IPS DF 4.7 (cell line): ENCODE results near the gene RBM47.

ENCODE experiments used
- DNase-seq: peaks from one replicate; pipeline ENCODE4 v3.0.0-alpha.2; 2013; ENCODE audit warnings: low spot score; ENCODE audit errors: extremely low read depth

RBM47 gene

GRCh38 chr4:40500781-40501180, 128.9 kb downstream of the RBM47 start:
- DNase-seq, result no peak

- no peak for DNase-seq
These were observed 136.5 kb downstream of the RBM47 start for GRCh38 chr4:40493160-40493559.

- no peak for DNase-seq
These were observed 137.0 kb downstream of the RBM47 start for GRCh38 chr4:40492691-40493090.

DNA sequence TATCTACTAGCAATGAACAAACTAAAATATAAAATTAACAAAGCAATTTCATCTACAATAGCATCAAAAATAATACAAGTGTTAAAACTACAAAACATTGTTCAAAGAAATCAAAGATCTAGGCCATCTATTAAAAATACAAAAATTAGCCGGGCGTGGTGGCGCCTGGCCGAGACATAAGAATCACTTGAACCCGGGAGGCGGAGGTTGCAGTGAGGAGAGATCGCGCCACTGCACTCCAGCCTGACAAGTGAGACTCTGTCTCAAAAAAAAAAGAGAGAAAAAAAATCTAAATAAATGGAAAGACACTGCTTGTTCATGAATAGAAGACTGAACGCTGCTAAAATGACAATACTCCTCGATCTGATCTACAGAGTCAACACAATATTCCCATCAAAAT, 139.2 kb downstream of the RBM47 start:
- DNase-seq, result no peak

GRCh38 chr4:40489961-40490360, 139.7 kb downstream of the RBM47 start:
- no peak for DNase-seq

GRCh38 chr4:40486534-40486933, 143.1 kb downstream of the RBM47 start:
- DNase-seq, result no peak

DNA sequence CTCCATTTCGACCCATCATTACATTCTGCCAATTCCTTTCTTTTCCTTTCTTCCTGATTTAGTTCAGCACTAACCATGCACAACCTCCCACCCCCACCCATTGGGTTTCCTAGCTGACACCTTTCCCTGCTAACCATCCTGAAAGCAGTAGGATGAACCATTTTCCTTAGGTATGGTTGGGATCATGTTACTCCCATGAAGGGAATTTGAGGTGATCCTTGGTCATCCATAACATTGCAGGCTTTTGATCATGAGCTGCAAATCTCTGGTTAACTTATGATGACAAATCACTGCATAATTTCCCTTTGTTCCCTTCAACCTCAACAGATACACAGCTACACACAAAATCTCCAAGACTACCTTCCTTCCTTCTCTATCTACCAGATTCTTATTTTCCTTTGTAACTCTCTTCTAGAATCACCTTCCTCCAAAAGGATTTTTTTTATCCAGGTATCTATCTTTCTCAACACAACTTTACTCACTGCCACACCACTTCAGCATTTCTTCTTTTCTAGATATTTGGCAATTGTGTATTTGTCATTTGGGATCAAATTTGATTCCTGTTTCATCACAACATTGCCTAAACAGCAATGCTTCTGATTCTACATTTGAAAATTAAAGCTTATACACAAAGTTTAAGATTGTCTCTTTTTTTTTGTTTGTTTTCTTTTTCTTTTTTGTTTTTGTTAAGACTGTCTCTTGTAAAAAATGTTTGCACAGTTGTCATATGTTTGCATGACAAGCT, 145.1 kb downstream of the RBM47 start:
- DNase-seq, result no peak

- DNase-seq, result no peak
These were observed 146.5 kb downstream of the RBM47 start for GRCh38 chr4:40482985-40483647.

GRCh38 chr4:40481977-40482376, 147.7 kb downstream of the RBM47 start:
- no peak for DNase-seq

- DNase-seq, result no peak
These were observed 149.4 kb downstream of the RBM47 start for GRCh38 chr4:40480291-40480690.

DNA sequence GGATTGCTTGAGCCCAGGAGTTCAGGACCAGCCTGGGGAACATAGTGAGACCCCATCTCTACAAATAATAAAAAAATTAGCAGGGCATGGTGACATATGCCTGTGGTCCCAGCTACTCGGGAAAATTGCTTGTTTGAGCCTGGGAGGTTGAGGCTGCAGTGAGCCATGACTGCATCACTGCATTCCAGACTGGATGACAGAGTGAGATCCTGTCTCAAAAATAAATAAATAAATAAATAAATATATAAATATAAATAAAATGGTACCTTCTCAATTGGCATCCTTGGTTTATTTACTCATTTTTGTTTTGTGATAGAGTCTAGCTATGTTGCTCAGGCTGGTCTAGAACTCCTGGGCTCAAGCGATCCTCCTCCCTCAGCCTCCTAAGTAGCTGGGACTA, 150.3 kb downstream of the RBM47 start:
- DNase-seq, result no peak

GRCh38 chr4:40475609-40476008, 154.1 kb downstream of the RBM47 start:
- no peak for DNase-seq

GRCh38 chr4:40473578-40474388, 155.9 kb downstream of the RBM47 start:
- no peak for DNase-seq

DNA sequence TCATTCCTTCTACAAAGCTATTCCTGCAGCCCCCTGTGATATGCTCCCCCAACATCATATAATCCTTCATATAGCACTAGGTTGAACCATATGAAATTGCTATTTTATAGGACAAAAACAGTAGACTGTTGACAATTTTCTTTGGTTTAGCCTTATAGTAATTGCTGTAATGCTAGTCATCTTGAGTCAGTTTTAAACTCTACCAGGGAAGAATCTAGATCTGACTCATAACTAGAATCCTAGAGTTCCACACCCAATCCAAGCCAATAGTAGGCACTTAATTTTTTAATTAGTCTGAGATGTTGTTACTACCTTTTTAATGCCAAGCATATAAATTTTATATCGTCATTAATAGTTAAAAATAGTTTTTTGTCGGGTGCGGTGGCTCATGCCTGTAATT, 157.7 kb downstream of the RBM47 start:
- no peak for DNase-seq

- DNase-seq, result no peak
These were observed 162.9 kb downstream of the RBM47 start for GRCh38 chr4:40466789-40467188.

DNA sequence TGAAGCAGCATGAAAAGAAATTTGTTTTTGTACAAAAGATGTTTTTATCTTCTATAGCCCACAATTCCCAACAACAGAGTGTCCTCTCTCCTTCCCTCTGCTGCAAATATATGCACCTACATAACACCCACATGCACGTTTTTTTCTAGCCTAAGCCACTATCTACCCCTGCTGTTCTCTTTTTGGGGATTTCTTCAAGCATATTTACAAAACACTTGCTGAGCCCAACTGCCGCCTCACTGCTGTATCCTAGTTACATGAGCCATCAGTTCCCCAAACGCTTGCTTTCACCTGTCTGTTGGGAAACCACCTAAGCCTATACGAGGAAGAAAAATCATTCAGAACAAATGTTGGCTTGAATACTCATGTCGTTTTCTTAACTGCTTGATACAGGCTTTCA, 167.3 kb downstream of the RBM47 start:
- no peak for DNase-seq

DNA sequence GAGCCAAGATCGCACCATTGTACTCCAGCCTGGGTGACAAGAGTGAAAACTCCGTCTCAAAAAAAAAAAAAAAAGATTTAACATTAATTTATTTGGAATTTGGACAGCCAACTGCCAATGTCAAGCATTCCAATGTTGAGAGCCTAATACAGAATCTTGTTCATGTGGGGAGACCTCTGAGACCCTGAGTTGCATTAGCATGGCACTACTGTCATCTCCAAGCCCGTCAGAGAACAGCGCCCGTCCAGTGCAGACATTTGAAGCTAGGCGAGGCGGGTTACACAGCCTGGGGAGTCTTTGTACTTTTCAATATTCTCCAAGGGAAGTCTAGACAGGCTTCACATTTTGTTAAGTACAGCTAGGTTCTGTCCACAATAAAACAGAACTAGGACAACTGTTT, 167.8 kb downstream of the RBM47 start:
- no peak for DNase-seq

GRCh38 chr4:40461062-40461461, 168.6 kb downstream of the RBM47 start:
- no peak for DNase-seq

GRCh38 chr4:40458683-40459082, 171.0 kb downstream of the RBM47 start:
- DNase-seq, result no peak

- no peak for DNase-seq
These were observed 171.6 kb downstream of the RBM47 start for GRCh38 chr4:40458109-40458508.

- DNase-seq, result no peak
These were observed 174.2 kb downstream of the RBM47 start for GRCh38 chr4:40455340-40455902.

DNA sequence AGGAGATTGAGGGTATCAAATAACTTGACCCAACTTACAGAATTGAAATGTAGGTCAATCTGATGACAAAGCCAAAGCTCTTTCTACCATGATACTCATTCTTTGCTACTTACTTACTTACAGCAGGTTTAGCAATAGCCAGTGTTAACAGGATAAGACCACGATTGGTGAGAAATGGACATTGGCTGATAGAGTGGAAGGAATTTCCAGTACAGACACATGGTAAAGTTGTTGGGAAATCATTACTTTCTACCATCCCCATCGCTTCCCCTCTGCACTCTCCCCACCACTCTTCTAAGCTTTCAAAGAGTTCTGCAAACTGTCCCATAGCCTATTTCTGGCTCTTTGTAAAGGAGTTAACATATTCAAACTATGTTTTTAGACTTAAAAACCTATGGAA, 174.8 kb downstream of the RBM47 start:
- no peak for DNase-seq
